Parathyroid adenoma (tissue), 2 donors: ENCODE data around the gene ADARB2.
"Not testable (repeated sequence)": the region's sequence is repeated elsewhere in the genome, so short reads cannot be mapped to it uniquely, and the experiment has no call there.

Experiments
- H2AFZ ChIP-seq: fragments of 300-600 bp; sonication (generic); one replicate; pipeline ENCODE4 v1.7.0; 2017; ENCODE audit warnings: antibody characterized with exemption, mild to moderate bottlenecking
- H3K27ac ChIP-seq: fragments of 300-600 bp; sonication (generic); one replicate; pipeline ENCODE4 v1.7.0; 2017
- H3K27me3 ChIP-seq: fragments of 300-600 bp; sonication (generic); one replicate; pipeline ENCODE4 v1.7.0; 2017; ENCODE audit warnings: low read length; ENCODE audit not compliant: control insufficient read depth, insufficient read depth
- H3K36me3 ChIP-seq: fragments of 300-600 bp; sonication (generic); one replicate; pipeline ENCODE4 v1.7.0; 2017; ENCODE audit warnings: low read length; ENCODE audit not compliant: control insufficient read depth, insufficient read depth
- H3K4me1 ChIP-seq: fragments of 300-600 bp; sonication (generic); one replicate; pipeline ENCODE4 v1.7.0; 2017; ENCODE audit warnings: control low read depth
- H3K4me2 ChIP-seq: fragments of 300-600 bp; sonication (generic); one replicate; pipeline ENCODE4 v1.7.0; 2017; ENCODE audit warnings: low read length
- H3K4me3 ChIP-seq: fragments of 300-600 bp; sonication (generic); one replicate; pipeline ENCODE4 v1.7.0; 2017; ENCODE audit warnings: low read depth, low read length
- H3K79me2 ChIP-seq: fragments of 300-600 bp; sonication (generic); one replicate; pipeline ENCODE4 v1.7.0; 2017; ENCODE audit warnings: control low read depth
- H3K9ac ChIP-seq: fragments of 300-600 bp; sonication (generic); one replicate; pipeline ENCODE4 v1.7.0; 2017; ENCODE audit warnings: mild to moderate bottlenecking
- H3K9me3 ChIP-seq: fragments of 300-600 bp; sonication (generic); one replicate; pipeline ENCODE4 v1.7.0; 2017; ENCODE audit warnings: low read length; ENCODE audit not compliant: control insufficient read depth
- CTCF ChIP-seq: fragments of 300-600 bp; sonication (generic); IDR thresholded peaks from one replicate; pipeline ENCODE4 v1.7.0; 2017; ENCODE audit warnings: antibody characterized with exemption, mild to moderate bottlenecking
- donor health status: primary hyperparathyroidism.

ADARB2 gene

DNA sequence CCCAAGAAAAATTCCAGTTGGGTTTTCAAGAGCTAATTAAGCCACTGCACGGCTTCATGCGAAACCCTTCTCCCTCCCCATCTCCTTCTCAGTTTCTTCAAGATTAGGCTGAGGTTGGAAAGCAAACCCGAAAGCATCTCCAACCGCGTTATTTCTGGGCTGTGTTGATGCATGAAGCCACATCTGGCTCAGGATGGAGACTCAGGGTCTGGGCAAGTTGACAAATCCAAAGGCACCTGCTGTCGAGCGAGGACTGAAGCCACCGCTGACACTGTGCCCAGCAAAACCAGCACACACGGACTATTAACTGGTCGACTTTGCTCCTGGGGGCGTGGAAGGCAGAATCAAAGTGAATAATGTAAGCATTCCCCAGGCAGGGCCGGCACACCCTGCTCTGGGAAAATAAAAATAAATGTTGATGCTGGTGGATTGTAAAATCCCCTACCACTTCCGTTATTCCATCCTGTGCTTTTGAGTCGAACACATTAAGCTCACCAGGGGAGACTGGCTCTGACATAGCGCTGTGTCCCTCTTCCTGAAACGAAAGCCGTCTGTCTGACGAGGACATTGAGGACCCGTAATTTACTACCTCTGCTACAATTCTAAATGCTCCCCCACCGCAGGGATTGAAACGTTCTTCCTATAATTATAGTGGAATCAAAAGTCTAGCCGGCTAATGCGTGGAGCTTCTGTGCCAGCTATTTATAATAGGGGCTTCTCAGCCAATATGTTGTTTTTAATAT lies 269.8 kb downstream of the ADARB2 start:
- Histone ChIP-seq H3K9ac (no peak overlapping the region), H3K27ac (no peak overlapping the region), H3K4me1 (peaks cover 15% of the 10 kb centered on the region), H3K27me3 (no peaks in the 10 kb centered on the region), H2AFZ (no peak overlapping the region), H3K36me3 (no peaks in the 10 kb centered on the region), H3K9me3 (no peaks in the 10 kb centered on the region), H3K79me2 (no peaks in the 10 kb centered on the region), H3K4me2 (no peak overlapping the region), H3K4me3 (no peak overlapping the region)
- no peak for TF ChIP-seq CTCF

DNA sequence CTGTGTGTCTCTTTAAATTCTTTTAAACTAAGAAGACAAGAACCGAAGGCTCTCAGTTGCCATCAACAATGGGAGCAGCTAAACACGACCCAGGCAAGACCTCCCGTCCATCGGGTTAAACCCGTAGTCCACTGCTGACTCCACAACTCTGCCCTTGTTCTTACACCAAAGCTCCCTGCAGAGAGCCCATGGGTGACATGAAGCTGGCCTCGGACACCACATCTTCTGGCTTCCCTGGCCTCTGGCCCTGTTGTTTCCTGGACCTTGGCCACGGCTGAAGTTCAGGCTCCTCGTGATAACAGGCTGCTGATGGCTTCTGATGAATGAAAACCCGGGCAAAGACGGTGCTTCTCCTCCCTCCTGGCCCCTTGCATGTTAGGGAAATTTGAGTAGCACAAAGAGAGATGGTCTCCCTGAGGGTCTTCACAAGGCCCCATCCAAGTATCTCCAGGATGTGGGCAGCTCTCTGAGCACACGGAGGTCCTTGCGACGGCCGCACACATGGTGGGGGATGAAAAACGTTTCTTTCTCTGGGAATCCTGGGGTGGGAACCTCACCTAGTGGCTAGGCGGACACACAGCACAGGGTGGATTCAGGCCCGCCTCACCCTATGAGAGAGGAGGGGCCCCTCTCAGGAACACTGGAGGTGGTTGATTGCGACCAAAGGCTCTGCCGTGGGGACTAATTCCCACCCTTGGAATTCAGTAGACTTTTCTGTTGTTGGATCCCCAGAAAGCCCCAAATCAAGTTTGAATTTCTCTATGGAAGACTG lies 271.1 kb downstream of the ADARB2 start:
- no peaks in the 10 kb centered on the region for H3K79me2 ChIP-seq
- no peaks in the 10 kb centered on the region for H3K27me3 ChIP-seq
- H3K4me3 ChIP-seq = peak overlapping the region; percentile 44
- no peaks in the 10 kb centered on the region for H3K9me3 ChIP-seq
- H2AFZ ChIP-seq = peak overlapping the region; percentile 84
- no peak overlapping the region for H3K27ac ChIP-seq
- peaks cover 12% of the 10 kb centered on the region for H3K4me1 ChIP-seq
- no peak overlapping the region for H3K9ac ChIP-seq
- no peaks in the 10 kb centered on the region for H3K36me3 ChIP-seq
- no peak for TF ChIP-seq CTCF
- peak overlapping the region; percentile 89 for H3K4me2 ChIP-seq

- TF ChIP-seq CTCF = no peak
- Histone ChIP-seq H2AFZ (peak overlapping the region; percentile 84), H3K79me2 (no peaks in the 10 kb centered on the region), H3K27ac (peak overlapping the region; percentile 72), H3K4me2 (peak overlapping the region; percentile 89), H3K27me3 (no peaks in the 10 kb centered on the region), H3K4me3 (peak overlapping the region; percentile 44), H3K4me1 (peaks cover 12% of the 10 kb centered on the region), H3K36me3 (no peaks in the 10 kb centered on the region), H3K9ac (no peak overlapping the region), H3K9me3 (no peaks in the 10 kb centered on the region)
These were observed 271.9 kb downstream of the ADARB2 start for GRCh38 chr10:1465418-1465911.

DNA sequence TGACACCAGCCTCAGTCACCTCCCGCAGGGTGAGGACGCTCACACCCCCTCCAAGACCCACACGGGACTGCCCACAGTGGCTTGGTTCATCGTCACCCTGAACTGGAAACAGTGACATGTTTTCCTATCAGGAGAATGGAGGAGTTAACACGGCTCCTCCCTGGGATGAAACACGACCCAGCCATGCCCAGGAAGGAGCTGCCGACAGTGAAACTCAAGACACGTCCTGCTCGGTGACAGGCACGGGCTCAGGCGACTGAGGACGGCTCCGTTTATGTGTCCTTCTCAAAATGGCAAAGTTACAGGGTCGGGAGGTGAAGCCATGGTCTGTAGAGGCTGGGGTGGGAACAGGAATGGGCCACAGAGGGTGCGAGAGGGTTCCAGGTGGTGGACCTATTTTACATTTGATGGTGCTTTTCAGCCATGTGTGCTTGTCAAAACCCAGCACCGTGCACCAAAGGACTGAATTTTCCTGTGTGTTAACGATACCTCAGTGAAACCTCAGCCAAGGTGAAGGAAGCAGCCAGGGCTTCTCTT lies 272.4 kb downstream of the ADARB2 start:
- no peak for TF ChIP-seq CTCF
- Histone ChIP-seq H3K4me2 (peak overlapping the region; percentile 89), H3K36me3 (no peaks in the 10 kb centered on the region), H3K4me3 (peak overlapping the region; percentile 44), H3K4me1 (peaks cover 12% of the 10 kb centered on the region), H3K79me2 (no peaks in the 10 kb centered on the region), H3K27me3 (no peaks in the 10 kb centered on the region), H3K27ac (peak overlapping the region; percentile 72), H3K9ac (no peak overlapping the region), H2AFZ (peak overlapping the region; percentile 84), H3K9me3 (no peaks in the 10 kb centered on the region)

DNA sequence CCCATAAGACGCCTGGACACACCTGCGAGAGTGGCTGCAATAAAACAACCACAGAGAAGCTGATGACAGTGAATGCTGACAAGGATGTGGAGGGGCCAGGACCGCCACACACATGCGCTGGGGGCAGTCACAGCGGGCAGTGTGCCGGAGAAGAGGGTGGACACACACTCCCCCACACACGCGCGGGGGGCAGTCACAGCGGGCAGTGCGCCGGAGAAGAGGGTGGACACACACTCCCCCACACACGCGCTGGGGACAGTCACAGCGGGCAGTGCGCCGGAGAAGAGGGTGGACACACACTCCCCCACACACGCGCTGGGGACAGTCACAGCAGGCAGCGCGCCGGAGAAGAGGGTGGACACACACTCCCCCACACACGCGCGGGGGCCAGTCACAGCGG lies 273.4 kb downstream of the ADARB2 start:
- H3K4me2 ChIP-seq, H3K27me3 ChIP-seq, H2AFZ ChIP-seq, H3K9ac ChIP-seq, H3K36me3 ChIP-seq, H3K4me3 ChIP-seq, H3K9me3 ChIP-seq, H3K79me2 ChIP-seq: not testable (repeated sequence)
- Histone ChIP-seq H3K4me1 (peaks cover 16% of the 10 kb centered on the region), H3K27ac (peak overlapping the region; percentile 22)
